ENCODE measurements around the gene PELO. TPM values are rescaled to one million over a fixed set of nuclear protein-coding genes. Genes with fewer than 3 reads are reported as not detected.

Gene PELO
- polyA plus RNA-seq, 1 experiment = 29.6 TPM

- POLR2A ChIA-PET = no interaction called here
- no peaks in the 10 kb centered on the region for H3K27me3 ChIP-seq (ENCODE audit: control insufficient read depth, insufficient read depth, low read length)
- no peaks in the 10 kb centered on the region; the same call in 1 of the 2 replicates for H3K36me3 ChIP-seq (ENCODE audit: control insufficient read depth, insufficient read depth, low read length)
- no peak overlapping the region for H3K4me3 ChIP-seq (ENCODE audit: low read depth, low read length)
- no peak for TF ChIP-seq CTCF (IDR thresholded peaks at IDR 0.05; ENCODE audit: insufficient read depth, low read depth, low read length)
- CTCF ChIA-PET = no interaction called here
- no peak for DNase-seq (ENCODE audit: low read depth)
These were observed 19.3 kb downstream of the PELO start for GRCh38 chr5:52807037-52807436.

DNA sequence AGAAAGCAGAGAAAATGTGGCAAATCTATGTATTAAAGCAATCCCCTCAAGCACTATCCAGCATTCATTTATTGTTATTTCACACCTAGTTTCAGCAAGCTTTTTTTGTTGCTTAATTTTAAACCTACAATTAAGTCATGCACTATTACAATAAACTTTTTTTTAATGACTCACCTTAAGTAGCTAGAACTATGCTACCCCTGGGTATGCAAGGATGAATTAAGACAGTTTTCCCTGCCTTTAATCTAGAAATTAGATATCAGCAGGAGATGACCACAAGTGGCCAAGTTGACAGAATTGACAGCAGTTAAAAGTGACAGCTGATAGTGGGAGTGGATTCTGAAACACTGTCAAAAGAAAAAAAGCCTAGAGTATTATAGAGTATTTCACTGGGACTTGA lies 20.0 kb downstream of the PELO start:
- no peaks in the 10 kb centered on the region for H3K27me3 ChIP-seq (ENCODE audit: control insufficient read depth, insufficient read depth, low read length)
- ChIA-PET CTCF (no interaction called here), POLR2A (no interaction called here)
- H3K4me3 ChIP-seq (ENCODE audit: low read depth, low read length) = no peak overlapping the region
- H3K36me3 ChIP-seq (ENCODE audit: control insufficient read depth, insufficient read depth, low read length) = no peaks in the 10 kb centered on the region; the same call in 1 of the 2 replicates
- DNase-seq (ENCODE audit: low read depth) = no peak
- TF ChIP-seq CTCF (IDR thresholded peaks at IDR 0.05; ENCODE audit: insufficient read depth, low read depth, low read length) = no peak

DNA sequence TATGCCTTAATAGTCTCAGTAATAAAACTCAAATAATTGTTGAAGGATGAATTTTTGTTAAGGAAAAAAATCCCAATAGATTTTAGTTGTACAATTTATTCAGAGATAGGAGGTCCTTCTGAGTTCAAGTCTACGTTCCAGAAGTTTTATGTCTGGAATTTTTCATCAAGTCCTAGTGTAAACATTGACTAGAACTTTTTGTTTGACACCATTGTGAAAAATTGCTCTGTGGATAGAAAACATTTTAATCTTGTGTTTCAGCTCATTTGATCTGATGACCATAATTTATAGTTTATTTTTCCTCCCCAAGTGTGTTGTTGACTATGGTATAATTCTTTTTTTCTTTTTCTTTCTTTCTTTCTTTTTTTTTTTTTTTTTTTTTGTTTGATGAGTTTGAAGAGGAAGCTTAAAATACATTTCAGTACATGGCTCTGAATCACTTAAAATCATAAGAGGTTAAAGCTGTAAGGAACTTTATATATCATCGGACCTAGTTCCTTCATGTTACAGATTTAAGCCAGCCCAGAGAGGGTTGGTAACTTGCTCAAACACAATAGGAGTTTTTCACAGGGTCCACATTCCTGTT lies 20.7 kb downstream of the PELO start:
- Histone ChIP-seq H3K4me3 (ENCODE audit: low read depth, low read length) (no peak overlapping the region), H3K27me3 (ENCODE audit: control insufficient read depth, insufficient read depth, low read length) (no peaks in the 10 kb centered on the region), H3K36me3 (ENCODE audit: control insufficient read depth, insufficient read depth, low read length) (no peaks in the 10 kb centered on the region; the same call in 1 of the 2 replicates)
- POLR2A ChIA-PET = interaction anchor here (0.6 kb wide), 1 partner anchor 49 kb away, joined by 17 read pairs; no protein-coding TSS in a partner anchor
- CTCF ChIA-PET = no interaction called here
- no peak for TF ChIP-seq CTCF (IDR thresholded peaks at IDR 0.05; ENCODE audit: insufficient read depth, low read depth, low read length)
- no peak for DNase-seq (ENCODE audit: low read depth)

- Histone ChIP-seq H3K4me3 (ENCODE audit: low read depth, low read length) (no peak overlapping the region), H3K36me3 (ENCODE audit: control insufficient read depth, insufficient read depth, low read length) (no peaks in the 10 kb centered on the region), H3K27me3 (ENCODE audit: control insufficient read depth, insufficient read depth, low read length) (no peaks in the 10 kb centered on the region)
- DNase-seq (ENCODE audit: low read depth) = no peak
- ChIA-PET POLR2A (interaction anchor here (0.5 to 1.0 kb wide), 2 partner anchors 10 to 23 kb away, joined by 5 read pairs; no protein-coding TSS in a partner anchor), CTCF (interaction anchor here (1.0 kb wide), 1 partner anchor 67 kb away, joined by 4 read pairs; no protein-coding TSS in a partner anchor)
- TF ChIP-seq CTCF (IDR thresholded peaks at IDR 0.05; ENCODE audit: insufficient read depth, low read depth, low read length) = no peak
These were observed 22.2 kb downstream of the PELO start for GRCh38 chr5:52809884-52810283.

- Histone ChIP-seq H3K27me3 (ENCODE audit: control insufficient read depth, insufficient read depth, low read length) (no peaks in the 10 kb centered on the region), H3K4me3 (ENCODE audit: low read depth, low read length) (no peak overlapping the region), H3K36me3 (ENCODE audit: control insufficient read depth, insufficient read depth, low read length) (no peaks in the 10 kb centered on the region)
- CTCF ChIA-PET = interaction anchor here (1.0 kb wide), 1 partner anchor 67 kb away, joined by 4 read pairs; no protein-coding TSS in a partner anchor
- POLR2A ChIA-PET = interaction anchor here (1.0 kb wide), 1 partner anchor 11 kb away, joined by 5 read pairs; no protein-coding TSS in a partner anchor
- no peak for TF ChIP-seq CTCF (IDR thresholded peaks at IDR 0.05; ENCODE audit: insufficient read depth, low read depth, low read length)
- no peak for DNase-seq (ENCODE audit: low read depth)
These were observed 22.7 kb downstream of the PELO start for GRCh38 chr5:52810426-52810825.
